OCI-LY3 (cell line): Measurements from ENCODE around the gene ANXA11.

Source experiments
- EZH2phosphoT487 ChIP-seq: fragments of 200-600 bp; shearing (Covaris generic); IDR thresholded peaks from 2 replicates; pipeline ENCODE4 v1.6.1; 2018; ENCODE audit warnings: antibody characterized with exemption, mixed run types, low read depth
- TF ChIP-seq, protein P1 (sequence below): fragments of 200-600, 300-600 bp; sonication (generic); IDR thresholded peaks from 2 replicates; pipeline ENCODE4 v1.5.1; 2014; ENCODE audit warnings: antibody characterized with exemption, low read length, low read depth

DNA sequence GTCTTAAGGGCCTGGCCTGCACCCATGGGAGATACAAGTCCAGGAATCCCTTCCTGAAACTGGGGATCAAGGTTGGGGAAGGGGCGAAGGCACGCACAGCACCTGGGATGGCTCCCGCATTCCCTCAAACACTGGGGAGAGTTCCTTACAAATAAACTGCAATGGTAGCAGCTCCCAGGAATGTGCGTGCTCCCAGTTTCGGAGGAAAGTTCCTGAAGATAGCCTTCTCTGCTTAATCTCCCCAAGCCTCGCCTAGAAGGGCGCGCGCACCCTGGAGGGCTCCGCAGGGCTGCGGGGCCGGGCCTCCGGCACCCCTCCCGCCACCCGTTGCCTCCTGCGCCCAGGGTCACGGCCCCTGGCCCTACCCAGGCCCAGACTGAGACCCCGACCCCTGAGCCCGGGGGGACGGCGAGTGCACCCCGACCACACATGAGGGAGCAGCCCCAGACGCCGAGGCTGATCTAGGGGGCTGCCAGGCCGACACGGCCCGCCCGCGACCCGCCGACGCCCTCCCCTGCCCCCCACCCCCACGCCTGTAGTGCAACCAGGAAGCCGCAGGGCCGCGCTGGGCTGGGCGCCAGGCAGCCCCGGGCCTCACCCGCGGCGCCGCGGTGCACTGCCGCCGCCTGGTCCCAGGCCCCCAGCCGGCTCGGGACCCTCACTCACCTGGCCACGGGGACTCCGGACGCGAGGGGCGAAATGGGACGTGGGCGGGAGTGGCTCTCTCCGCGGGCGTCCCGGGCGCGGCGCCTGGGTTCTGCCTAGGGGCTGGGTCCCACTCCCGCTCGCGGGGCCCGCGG lies 460 bp downstream of the ANXA11 start:
- TF ChIP-seq, protein P1, sequence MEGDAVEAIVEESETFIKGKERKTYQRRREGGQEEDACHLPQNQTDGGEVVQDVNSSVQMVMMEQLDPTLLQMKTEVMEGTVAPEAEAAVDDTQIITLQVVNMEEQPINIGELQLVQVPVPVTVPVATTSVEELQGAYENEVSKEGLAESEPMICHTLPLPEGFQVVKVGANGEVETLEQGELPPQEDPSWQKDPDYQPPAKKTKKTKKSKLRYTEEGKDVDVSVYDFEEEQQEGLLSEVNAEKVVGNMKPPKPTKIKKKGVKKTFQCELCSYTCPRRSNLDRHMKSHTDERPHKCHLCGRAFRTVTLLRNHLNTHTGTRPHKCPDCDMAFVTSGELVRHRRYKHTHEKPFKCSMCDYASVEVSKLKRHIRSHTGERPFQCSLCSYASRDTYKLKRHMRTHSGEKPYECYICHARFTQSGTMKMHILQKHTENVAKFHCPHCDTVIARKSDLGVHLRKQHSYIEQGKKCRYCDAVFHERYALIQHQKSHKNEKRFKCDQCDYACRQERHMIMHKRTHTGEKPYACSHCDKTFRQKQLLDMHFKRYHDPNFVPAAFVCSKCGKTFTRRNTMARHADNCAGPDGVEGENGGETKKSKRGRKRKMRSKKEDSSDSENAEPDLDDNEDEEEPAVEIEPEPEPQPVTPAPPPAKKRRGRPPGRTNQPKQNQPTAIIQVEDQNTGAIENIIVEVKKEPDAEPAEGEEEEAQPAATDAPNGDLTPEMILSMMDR = no peak
- TF ChIP-seq EZH2phosphoT487 = no peak
